GM18526 (cell line): ENCODE measurements around the gene CDNF.

Experiments used
- POLR2A ChIP-seq: IDR thresholded peaks from 3 replicates; pipeline ENCODE4 v1.6.1; 2011; ENCODE audit not compliant: insufficient read length; ENCODE audit errors: extremely low read depth

CDNF gene

GRCh38 chr10:14852236-14852635 lies 14.4 kb upstream of the CDNF start:
- TF ChIP-seq POLR2A = no peak

GRCh38 chr10:14844948-14845347 lies 7.1 kb upstream of the CDNF start:
- no peak for TF ChIP-seq POLR2A

DNA sequence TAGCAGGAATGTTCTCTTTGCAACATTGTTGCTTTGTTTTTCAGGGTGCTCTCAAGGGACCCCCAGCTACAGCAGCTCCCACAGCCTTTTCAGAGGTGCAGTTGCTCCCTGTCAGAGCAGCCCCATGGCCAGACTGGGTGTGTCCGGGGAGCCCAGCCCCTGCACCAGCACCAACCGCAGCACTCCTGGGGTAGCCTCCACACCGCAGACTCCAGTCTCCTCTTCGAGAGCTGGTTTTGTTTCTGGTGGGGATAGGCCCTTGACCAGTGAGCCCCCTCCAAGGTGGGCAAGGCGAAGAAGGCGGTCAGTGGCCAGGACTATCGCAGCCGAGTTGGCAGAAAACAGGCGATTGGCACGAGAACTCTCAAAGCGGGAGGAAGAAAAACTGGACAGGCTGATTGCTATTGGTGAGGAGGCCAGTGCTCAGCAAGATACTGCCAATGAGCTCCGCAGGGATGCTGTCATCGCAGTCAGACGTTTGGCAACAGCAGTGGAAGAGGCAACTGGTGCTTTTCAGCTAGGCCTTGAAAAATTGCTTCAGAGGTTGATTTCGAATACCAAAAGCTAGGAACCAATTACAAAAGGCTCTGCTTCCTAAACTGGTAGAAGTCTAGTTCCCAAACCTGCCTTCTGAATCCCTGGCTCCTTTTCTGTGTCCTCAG lies 5.6 kb upstream of the CDNF start:
- TF ChIP-seq POLR2A = no peak

- TF ChIP-seq POLR2A = no peak
These were observed 2.3 kb upstream of the CDNF start for GRCh38 chr10:14840178-14840577.

GRCh38 chr10:14839305-14839695 lies 1.5 kb upstream of the CDNF start:
- no peak for TF ChIP-seq POLR2A

- TF ChIP-seq POLR2A = no peak
These were observed 906 bp upstream of the CDNF start for GRCh38 chr10:14838582-14839304.

DNA sequence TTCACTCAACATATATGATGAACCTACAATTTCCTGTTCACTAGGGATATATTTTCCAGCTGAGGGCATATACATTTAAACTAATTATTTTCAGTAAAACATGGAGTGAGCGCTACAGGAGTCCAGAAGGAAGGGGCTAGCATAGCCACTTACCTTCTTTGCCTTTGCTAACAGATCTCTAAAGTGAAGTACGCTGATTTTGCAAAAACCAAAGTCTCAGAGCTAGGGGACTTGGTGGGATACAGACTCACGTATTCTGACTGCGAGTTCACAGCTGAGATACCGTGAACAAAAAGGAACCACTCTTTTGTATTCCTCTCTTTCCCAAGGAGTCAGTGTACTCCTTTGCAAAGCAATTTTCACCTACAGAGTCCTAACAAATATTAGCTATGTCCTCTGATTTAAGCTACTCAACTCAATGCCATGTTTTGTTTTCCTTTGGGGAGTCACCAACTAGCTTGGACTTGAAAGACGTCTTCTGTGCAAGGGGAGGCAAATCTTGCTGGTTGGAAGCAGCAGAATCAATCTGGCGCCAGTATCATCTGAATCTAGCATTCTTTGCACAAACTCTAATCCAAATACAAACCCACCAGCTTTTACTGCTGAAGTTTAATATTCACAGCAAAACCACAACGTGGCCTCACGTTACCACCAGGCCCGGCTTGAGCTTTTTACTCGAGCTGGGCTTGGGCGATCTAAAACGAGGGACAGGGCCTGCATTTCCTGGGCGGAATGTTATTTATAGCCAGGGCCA lies 657 bp downstream of the CDNF start:
- TF ChIP-seq POLR2A = no peak

DNA sequence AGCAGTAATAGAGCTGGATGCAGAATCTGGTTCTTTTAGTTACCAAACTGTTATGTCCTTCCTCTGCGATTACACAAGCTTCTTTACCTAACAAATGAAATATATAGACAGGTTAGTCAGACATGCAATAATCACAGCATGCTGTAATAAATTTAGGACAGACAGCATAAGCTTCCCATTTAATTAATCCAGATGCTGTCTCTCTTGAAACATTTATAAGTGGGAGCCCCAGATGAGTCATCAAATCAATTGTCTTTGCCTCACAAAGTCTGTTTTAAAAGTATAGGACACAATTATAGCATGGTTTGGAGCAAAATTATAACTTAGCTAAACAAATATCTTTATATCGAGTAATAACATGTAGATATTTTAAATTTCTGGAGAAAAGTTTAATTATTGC lies 1.6 kb downstream of the CDNF start:
- no peak for TF ChIP-seq POLR2A

- no peak for TF ChIP-seq POLR2A
These were observed 4.7 kb downstream of the CDNF start for GRCh38 chr10:14833106-14833505.

- TF ChIP-seq POLR2A = no peak
These were observed 11.6 kb downstream of the CDNF start for GRCh38 chr10:14826076-14826829.

DNA sequence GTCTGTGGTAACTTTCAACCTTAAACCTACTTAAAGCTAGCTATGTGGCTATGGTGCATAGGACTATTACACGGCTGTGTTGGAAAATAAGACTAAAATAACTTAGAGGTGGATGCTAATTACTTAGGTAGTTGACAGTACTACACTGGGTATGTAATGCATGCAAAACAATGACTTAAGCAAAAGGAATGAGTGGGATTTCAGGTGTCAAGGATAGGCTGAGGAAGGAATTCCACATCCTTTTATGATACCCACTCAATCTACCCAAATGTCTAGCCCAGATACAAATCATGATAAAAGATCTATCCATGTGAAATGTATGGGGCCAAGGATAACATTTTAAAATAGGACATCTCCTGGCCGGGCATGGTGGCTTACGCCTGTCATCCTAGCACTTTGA lies 13.9 kb downstream of the CDNF start:
- no peak for TF ChIP-seq POLR2A

DNA sequence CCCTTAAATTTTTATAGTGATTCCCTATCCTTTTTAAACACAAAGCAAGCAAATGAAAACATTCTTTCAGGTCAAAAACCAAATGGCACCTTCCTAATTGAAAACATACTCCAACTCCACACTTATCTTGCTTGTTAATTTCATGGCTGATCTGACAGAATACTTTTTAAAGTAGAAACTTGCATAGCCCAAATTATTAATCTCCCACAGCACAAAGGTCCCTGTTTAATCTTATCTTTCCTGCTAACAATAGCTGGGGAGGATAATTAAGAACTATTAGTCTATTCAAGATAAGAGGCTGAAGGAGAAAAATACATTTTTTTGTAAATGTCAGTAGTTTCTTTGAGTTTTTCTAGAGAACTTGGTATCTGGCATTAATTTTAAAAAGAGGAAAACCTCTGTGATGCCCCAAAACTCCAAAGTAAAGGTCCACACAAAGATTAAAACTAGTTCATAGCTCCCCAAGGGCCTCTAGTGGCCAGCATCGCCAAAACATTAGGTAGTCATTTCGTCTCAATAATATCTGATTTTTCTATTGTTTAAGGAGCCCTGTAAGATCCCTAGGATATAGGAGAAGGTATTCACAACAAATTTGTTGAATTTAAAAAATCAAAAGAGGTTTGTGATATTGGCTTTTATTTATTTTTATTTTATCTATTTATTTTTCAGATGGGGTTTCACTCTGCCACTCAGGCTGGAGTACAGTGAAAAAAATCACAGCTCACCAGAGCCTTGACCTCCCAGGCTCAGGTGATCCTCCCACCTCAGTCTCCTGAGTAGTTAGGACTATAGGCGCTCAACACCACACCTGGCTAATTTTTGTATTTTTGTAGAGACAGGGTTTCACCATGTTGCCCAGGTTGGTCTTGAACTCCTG lies 14.7 kb downstream of the CDNF start:
- TF ChIP-seq POLR2A = no peak

DNA sequence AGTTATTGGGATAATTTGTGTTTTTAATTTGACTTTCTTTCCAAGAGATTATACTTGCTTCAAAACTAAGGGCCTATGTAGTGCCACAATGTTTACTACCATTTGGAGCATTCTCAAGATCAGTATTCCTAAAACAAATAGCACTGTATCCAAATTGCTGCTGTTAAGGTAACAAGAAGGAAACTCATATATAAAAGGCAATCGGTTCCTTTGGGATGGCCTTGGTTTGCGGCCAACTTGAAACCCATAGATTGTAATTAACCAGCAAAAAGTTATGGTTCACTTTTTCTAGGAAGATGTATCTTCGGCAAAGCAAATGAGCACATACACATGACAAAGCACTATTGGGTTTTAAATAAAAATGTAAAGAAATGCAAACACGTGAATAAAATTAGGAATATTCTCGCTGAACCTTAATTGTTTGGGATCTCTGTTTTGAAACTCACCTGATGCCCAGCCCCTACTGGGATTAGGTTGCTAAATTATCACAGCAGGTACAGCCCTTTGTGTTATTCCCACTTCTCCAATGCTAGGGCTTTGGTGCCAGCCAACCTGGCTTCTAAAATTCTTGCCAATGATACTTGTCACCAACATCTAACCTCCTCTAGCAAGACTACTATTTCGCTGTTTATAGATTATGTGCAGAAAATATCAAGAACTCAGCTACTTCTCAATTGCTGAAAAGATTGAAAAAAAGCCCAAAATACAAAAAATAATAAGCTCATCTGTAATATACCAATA lies 16.0 kb downstream of the CDNF start:
- no peak for TF ChIP-seq POLR2A

DNA sequence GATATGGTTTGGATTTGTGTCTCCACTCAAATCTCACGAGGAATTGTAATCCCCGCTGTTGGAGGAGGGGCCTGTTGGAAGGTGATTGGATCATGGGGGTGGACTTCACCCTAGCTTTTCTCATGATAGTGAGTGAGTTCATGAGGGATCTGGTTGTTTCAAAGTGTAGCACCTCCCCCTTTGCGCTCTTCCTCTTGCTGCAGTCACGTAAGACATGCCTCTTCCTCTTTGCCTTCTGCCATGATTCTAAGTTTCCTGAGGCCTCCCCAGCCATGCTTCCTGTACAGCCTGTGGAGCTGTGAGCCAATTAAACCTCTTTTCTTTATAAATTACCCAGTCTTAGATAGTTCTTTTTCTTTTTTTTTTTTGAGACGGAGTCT lies 17.1 kb downstream of the CDNF start:
- TF ChIP-seq POLR2A = no peak
